Stimulated activated CD8-positive, alpha-beta memory T cell treated with anti-CD3 and anti-CD28 coated beads, Interleukin-4, amount 100 ng/mL, for 48 hours (primary cell): ENCODE measurements around the gene ABCC1.
"Not testable (repeated sequence)": the region's sequence is repeated elsewhere in the genome, so short reads cannot be mapped to it uniquely, and the experiment has no call there.

Source experiments
- DNase-seq: peaks from one replicate; pipeline ENCODE4 v3.0.0-alpha.2; 2020

Gene ABCC1

DNA sequence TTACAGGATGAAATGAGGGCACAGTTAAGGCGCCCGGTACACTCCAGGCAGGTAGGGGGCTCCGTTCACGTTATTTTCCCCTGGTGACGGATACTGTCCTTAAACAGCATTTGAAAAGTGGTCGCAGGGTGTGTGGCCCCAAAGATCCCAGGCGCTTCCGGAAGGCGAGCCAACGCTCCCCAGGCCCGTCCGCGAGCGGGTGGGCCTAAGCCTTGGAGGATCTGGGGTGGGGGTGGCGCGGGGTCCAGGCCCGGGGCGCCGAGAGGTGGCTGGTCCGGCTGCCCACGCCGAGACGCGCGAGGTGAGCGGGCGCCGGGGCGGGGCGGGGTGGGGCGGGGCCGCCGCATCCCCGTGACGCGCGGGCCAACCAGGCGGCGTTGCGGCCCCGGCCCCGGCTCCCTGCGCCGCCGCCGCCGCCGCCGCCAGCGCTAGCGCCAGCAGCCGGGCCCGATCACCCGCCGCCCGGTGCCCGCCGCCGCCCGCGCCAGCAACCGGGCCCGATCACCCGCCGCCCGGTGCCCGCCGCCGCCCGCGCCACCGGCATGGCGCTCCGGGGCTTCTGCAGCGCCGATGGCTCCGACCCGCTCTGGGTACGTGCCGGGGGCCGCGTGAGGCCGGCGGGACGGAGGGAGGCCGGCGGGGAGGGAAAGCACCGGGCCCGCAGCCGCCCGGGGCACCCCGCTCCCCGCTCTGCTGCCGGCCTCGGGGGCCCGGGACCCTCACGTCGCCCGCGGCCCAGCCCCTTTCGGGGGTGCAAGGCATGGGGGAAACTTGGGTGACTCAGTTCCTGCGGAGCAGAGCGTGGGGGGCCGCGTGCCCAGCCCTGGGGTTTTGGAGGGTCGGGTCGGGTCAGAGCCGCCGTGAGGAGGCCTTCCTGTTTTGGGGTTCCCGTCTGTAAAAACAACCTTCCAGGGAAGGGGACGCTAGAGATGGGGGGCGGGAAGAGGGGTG lies at the start of gene ABCC1:
TSS of gene ABCC1 (plus strand) at position 407 of the 951 bp plus-strand sequence. CDS start at position 543, 136 bp downstream.
- DNase-seq, result peak; percentile 76

DNA sequence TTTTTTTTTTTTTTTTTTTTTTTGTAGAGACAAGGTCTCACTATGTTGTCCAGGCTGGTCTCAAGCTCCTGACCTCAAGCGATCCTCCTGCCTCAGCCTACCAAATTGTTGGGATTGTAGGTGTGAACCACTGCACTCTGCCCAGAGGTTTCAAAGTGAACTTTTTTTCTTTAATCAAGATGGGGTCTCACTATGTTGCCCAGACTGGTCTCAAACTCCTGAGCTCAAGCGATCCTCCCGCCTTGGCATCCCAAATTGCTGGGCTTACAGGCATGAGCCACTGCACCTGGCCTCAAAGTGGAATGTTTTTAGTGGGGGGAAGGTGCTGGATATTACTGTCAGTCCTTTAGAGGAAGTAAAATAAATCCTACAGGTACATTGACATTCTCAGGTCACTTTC lies 49.1 kb upstream of the ABCC1 start:
- no peak for DNase-seq

DNA sequence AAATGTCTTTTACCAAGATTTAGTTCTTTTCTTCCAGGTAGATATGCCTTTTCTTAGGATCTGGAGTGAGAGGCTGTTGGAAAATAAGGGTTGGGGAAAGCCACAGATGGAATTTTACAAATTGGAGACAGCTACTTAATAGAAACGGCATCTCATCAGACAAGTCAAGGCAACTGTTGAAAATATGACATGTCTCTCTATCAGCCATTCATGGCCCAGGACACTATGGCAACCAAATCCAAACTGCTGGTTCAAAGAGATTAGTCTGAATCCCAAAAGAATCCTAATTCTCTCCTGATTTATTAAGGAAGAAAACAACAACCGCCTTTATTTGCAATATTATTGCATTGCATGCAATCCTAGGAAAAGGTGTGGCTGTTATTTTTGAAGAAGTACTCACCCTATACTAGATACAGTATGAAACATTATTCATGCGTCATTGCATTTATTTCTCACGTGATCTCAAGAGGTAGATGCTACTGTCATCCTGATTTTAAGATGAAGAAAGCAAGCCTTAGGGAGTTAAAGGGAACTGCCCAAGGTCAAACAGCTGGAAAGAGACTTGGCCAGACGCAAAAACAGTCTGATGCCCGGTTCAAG lies 48.4 kb upstream of the ABCC1 start:
- DNase-seq, result no peak

DNA sequence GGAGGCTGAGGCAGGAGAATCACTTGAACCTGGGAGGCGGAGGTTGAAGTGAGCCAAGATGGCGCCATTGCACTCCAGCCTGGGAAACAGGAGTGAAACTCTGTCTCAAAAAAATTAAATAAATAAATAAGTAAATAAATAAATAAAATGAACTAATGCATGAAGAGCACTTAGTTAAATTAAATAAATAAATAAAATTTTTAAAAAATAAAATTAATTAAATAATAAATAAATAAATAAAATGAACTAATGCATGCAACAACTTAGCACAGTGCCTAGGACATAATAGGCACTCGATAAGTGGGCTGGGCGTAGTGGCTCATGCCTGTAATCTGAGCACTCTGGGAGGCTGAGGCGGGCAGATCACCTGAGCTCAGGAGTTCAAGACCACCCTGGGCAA lies 45.5 kb upstream of the ABCC1 start:
- no peak for DNase-seq

DNA sequence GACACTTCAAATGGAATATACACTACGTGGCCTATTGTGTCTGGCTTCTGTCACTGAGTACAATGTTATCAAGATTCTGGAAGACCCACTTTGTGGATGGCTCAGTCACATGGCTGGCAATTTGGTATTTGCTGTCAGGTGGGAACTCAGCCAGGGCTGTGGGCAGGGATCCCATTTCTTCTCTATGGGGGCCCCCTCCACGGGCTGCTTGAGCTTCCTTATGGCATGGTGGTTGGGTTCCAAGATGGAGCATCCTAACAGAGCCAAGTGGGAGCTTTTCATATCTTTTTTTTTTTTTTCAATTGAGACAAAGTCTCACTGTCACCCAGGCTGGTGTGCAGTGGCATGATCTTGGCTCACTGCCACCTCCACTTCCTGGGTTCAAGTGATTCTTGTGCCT lies 43.0 kb upstream of the ABCC1 start:
- DNase-seq, result no peak

DNA sequence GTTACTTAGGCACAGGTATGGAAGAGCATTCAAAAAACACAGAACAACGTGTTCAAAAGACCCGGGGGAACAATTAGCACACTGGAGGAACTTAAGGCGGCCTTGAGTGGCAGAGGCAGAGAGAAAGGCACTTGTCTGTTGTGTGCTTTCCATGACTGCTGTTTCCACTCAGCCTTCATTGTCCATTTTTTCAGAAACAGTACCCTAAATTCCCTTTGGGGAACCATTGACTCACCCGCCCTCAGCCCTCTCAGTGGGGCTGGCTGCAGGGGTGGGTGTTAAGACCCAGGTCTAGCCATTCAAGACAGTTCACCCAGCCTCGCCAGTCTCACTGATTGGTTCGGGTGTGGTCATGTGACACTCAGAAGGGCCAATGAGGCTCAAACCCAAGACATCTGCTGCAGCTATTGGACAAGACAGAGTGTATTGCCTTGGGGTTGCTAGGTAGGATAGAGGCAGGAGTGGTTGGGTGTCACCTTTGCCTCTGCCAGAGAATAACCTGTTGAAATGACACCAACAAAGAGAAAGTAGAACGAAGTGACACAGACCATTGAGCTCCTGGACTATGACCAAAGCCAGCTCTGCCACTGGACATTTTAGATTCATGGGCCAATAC lies 41.4 kb upstream of the ABCC1 start:
- peak; percentile 59 for DNase-seq

DNA sequence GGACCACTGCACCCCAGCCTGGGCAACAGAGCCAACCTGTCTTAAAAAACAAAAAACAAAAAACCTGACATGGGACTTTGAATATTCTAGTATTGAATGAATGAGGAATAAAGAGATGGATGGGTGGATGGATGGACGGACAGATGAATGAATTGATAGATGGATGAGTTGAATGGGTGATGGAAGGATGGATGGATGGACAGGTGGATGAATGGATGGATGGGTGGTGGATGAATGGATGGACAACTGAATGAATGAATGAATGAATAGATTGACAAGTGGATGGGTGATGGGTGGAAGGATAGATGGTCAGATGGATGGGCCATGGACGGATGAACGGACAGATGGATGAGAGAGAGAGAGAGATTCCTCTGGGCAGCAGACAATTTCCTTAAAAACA lies 38.2 kb upstream of the ABCC1 start:
- no peak for DNase-seq

DNA sequence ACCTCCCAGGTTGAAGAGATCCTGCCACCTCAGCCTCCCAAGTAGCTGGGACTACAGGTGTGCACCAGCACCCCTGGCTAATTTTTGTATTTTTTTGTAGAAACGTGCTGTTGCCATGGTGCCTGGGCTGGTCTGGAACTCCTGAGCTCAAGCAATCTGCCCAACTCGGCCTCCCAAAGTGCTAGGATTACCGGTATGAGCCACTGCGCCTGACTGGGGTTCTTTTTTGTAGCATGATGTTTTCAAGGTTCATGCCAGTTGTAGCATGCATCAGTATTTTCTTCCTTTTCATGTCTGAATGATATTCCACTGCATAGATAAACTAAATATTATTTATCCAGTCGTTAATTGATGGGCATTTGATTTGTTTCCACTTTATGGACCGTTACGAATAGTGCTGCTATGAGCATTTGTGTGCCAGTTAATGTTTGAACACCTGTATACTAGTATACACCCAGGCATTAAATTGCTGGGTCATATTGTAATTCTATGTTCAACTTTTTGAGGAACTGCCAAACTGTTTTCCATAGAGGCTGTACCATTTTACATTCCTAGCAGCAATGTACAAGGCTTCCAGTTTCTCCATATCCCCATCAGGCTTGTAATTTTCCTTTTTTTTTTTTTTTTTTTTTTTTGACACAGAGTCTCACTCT lies 36.2 kb upstream of the ABCC1 start:
- DNase-seq, result no peak

DNA sequence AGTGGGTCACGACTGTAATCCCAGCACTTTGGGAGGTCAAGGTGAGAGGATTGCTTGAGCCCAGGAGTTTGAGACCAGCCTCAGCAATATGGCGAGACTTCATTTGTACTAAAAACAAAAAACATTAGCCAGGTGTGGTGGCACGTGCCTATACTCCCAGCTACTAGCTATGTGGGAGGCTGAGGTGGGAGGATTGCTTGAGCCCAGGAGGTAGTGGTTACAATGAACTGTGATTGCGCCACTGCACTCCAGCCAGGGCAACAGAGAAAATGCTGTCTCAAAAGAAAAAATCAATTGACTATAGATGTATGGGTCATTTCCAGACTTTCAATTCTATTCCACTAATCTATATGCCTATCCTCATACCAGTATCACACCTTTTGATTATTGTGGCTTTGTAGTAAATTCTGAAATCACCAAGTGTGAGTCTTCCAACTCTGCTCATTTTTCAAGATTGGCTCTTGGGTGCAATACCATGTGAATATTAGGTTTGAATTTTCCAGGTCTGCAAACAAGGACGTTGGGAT lies 33.8 kb upstream of the ABCC1 start:
- DNase-seq, result no peak

DNA sequence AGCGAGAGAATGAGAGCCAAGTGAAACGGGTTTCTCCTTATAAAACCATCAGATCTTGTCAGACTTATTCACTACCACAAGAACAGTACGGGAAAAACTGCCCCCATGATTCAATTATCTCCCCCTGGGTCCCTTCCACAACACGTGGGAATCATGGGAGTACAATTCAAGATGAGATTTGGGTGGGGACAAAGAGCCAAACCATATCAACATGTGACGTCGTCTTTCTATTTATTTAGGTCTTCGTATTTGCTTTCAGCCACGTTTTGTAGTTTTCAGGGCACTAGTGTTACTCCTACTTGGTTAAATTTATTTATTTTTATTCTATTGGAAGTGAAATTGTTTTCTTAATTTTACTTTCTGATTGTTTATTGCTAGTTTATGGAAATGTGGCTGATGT lies 33.1 kb upstream of the ABCC1 start:
- no peak for DNase-seq

DNA sequence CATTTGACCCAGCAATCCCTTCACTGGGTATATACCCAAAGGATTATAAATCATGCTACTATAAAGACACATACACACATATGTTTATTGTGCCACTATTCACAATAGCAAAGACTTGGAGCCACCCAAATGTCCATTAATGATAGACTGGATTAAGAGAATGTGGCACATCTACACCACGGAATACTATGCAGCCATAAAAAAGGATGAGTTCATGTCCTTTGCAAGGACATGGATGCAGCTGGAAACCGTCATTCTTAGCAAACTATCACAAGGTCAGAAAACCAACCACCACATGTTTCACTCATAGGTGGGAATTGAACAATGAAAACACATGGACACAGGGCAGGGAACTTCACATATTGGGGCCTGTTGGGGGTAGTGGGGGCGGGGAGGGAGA lies 31.1 kb upstream of the ABCC1 start:
- not testable (repeated sequence) for DNase-seq

DNA sequence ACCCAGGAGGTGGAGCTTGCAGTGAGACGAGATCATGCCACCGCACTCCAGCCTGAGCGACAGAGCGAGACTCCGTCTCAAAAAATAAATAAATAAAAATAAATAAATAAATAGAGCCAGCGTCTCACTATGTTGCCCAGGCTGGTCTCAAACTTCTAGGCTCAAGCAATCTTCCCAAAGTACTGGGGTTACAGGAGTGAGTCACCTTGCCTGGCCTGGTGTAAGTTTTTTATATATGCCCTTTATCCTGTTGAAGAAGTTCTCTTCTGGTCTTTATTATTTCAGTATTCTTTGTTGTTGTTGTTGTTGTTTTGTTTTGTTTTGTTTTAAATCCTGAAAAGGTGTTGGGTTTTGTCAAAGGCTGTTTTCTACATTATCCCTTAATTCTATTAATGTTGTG lies 30.1 kb upstream of the ABCC1 start:
- DNase-seq, result no peak

DNA sequence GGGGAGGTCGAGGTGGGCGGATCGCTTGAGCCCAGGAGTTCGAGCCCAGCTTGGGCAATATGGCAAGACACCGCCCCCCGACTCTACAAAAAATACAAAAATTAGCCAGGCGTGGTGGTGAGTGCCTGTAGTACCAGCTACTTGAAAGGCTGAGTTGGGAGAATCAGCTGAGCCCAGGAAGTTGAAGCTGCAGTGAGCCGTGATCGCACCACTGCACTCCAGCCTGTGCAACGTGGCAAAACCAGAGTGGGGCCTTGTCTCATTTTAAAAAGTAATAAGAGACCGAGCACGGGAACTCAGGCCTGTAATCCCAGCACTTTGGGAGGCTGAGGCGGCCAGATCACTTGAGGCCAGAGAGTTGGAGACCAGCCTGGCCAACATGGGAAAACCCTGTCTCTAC lies 24.4 kb upstream of the ABCC1 start:
- DNase-seq, result no peak

DNA sequence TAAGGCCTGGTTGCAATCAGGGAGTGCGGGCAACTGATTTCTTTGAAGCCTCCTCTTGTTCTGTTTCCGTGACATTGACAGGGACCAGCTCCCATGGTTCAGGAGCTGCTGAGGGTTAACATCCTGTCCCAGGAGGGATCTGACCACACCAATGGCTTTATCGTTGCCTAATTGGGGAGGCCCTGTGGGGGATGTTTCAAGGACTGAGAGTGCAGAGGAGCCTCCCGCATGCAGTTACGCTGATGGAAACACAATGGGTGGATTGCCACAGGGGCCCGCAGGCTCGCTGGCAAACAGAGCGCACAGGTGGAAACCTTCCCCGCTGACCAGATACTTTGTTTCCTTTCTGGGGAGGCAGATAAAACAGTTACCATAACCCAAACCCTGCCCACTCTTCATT lies 23.8 kb upstream of the ABCC1 start:
- DNase-seq, result no peak

DNA sequence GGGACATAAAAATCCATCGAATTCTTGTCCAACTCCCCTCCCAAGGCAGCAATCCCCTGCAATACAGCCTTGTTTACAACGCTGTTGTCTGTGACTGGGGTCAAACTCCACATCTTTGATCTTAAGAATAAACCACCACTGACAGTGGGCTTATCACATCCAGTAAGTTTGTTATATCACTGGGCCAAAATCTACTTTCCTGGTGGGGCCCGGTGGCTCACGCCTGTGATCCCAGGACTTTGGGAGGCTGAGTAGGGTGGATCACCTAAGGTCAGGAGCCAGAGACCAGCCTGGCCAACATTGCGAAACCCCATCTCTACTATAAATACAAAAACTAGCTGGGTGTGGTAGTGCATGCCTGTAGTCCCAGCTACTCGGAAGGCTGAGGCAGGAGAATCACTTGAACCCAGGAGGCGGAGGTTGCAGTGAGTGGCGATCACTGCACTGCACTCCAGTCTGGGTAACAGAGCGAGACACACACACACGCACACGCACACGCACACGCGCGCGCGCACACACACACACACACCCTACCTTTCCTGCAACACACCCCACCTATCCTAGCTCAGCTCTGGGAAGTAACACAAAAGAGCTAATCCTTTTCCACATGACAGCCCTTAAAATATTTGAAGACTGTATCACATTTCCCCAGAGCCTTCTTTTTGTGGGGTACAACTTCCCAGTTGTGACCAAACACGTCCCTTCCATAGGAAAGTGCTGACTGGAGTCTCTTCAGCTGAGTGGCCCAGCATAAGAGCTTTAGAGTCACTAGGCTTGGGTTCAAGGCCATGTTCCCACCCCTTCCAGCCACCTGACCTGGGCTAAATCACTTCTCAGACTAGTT lies 20.9 kb upstream of the ABCC1 start:
- no peak for DNase-seq

DNA sequence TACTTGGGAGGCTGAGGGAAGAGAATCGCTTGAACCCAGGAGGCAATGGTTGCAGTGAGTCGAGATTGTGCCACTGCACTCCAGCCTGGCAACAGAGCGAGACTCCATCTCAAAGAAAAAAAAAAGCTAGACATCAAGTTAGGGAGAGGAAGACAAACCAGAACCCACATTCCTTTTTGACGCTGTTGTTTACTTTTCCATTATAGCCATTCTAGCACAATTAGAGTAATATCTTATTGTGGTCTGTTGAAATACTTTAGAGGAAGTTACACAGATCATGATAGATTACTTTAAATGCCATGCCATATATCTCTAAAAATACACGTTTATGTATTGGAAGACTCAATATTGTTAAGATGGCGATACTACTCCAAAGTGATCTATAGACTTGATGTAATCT lies 16.5 kb upstream of the ABCC1 start:
- no peak for DNase-seq

DNA sequence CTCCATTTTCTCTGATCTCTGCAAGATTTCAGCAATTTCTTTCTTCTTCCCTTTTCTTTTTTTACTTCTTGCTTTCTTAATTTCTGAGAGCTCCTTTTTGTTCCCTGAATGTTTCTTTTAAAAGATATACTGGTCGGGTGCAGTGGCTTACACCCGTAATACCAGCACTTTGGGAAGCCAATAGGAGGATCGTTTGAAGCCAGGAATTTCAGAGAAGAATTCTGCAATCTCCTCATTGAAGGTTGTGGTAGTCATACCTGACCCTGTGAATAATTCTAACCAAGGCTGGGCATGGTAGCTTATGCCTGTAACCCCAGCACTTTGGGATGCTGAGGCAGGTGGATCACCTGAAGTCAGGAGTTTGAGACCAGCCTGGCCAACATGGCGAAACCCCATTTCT lies 15.6 kb upstream of the ABCC1 start:
- no peak for DNase-seq

DNA sequence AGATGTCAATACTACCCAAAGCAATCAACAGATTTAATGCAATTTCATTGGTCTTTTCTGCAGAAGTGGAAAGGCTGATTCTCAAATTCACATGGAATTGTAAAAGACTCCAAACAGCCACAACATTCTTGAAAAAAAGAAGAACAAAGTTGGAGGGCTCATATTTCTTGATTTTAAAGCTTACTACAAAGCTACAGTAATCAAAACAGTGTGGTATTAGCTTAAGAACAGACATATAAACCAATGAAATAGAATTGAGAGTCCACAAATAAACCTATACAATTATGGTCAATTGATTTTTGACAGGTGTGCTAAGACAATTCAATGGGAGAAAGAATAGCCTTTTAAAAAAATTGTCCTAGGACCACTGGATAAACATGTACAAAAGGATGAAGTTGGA lies 14.4 kb upstream of the ABCC1 start:
- DNase-seq, result no peak

DNA sequence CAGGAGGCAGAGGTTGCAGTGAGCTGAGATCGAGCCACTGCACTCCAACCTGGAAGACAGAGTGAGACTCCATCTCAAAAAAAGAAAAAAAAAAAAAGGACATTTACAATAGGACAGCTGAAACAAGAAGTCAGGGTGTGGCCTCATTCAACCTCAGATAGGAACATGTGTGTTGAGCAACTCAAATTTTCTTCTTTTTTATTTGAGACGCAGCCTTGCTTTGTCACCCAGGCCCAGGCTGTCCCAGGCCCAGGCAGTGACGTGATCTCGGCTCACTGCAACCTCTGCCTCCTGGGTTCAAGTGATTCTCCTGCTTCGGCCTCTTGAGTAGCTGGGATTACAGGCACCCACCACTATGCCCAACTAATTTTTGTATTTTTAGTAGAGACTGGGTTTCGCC lies 12.6 kb upstream of the ABCC1 start:
- not testable (repeated sequence) for DNase-seq

DNA sequence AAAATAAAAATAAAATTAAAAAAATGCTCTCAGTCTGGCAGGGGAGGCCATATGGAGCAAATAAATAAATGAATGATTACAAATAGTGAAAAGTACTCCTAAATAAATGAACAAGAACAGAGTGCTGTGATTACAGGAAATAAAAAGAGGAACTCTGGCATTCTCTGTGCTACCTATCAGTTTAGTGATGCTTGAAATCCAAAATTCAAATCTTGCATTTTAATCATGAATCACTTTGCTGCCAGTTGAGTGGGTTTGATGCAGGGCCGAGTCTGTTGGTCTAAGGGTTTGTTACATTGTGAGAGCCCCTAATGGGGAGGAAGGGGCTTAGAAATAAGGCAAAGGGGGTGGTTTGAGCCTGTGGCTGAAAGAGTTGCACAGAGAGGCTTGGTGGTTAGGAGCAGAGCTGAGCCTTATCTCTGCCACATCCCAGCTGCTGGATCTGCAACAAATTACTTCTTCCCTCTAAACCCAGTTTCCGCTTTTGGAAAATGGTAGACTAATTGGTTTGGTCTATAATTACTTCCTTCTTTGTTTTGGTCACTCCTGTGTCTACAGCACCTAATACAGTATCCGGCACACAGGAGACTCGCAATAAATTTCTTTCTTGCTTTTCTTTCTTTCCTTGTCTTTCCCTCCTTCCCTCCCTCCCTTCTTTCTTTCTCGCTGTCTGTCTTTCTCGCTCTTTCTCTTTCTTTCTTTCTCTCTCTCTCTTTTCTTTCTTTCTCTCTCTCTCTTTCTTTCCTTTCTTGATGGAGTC lies 6.3 kb upstream of the ABCC1 start:
- DNase-seq, result no peak

DNA sequence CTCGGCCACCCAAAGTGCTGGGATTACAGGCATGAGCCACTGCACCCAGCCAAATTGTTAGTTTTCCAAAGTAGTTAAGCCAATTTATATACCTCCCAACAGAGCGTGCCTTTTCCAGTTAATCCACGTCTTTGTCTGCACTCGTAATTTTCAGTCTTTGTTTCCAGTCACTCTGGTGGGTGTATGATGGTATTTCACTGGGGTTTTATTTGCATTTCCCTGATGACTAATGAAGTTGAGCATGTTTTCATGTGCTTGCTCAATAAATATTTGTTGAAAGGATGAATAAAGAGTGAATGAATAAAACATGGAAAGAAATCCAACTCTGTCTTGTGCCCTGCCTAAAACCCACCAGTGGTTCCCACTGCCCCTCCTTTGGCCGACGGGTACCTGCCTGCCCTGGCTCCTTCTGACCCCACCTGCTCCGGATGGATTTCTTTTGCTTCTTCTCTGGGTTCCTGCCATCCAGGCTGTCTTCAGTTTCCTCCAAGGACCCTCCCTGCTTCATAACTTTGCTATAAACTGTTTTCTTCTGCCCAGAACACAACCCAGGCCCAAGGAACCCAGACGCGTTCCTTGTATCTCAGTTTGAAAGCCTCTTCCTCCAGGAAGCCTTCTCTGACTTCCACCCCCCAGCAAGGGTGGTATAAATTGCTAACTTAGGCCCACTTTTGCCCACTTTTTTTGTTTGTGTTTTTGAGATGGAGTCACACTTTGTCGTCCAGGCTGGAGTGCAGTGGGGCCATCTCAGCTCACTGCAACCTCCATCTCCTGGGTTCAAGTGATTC lies 3.0 kb upstream of the ABCC1 start:
- DNase-seq, result no peak
